Endometrial microvascular endothelial cells (primary cell): Measurements from ENCODE around the gene BMI1. TPM values are rescaled to one million over a fixed set of nuclear protein-coding genes. Genes with fewer than 3 reads are reported as not detected.

Source experiments
- total RNA-seq: library from RNA; depleted of rRNA; stranded (reverse); fragments of >200 nt; gene quantifications from one replicate; pipeline ENCODE4 v1.2.3, GENCODE V29; 2015; ENCODE audit errors: inconsistent ontology term

Gene BMI1
- total RNA-seq, 1 donor from 2014 or later = 24.3 TPM

Other genes with a start within 250 kb of the BMI1 start
- gene EBLN1, start 103.1 kb upstream of the BMI1 start, total RNA-seq = not detected
- gene COMMD3, start 4.7 kb upstream of the BMI1 start, total RNA-seq = 93.8 TPM
- gene SPAG6, start 24.4 kb downstream of the BMI1 start, total RNA-seq = not detected